Breast epithelium (tissue), 3 donors: ENCODE measurements around the gene CLHC1.

Experiments
- POLR2A ChIP-seq: fragments of 450-650 bp; IDR thresholded peaks from one replicate; pipeline ENCODE4 v1.6.1; 2016; ENCODE audit warnings: antibody characterized with exemption, mild to moderate bottlenecking, moderate library complexity
- POLR2AphosphoS5 ChIP-seq, 3 donors: sonication (generic); formaldehyde crosslinking; IDR thresholded peaks; one replicate each; pipeline ENCODE4 v1.6.1; 2017; ENCODE audit warnings: antibody characterized with exemption in 3 of 3
- TF ChIP-seq, protein P1 (sequence below), 3 donors: fragments of 450-650 bp; IDR thresholded peaks; one replicate each; pipeline ENCODE4 v1.5.1; 2016 to 2017; ENCODE audit warnings: antibody characterized with exemption in 3 of 3, mild to moderate bottlenecking in 3 of 3, moderate library complexity in 3 of 3

GRCh38 chr2:55233658-55233940 is 1.5 kb upstream of the CLHC1 start:
- TF ChIP-seq POLR2A (no peak), POLR2AphosphoS5 (IDR thresholded peaks at IDR 0.05) (no peak)
- TF ChIP-seq, protein P1, sequence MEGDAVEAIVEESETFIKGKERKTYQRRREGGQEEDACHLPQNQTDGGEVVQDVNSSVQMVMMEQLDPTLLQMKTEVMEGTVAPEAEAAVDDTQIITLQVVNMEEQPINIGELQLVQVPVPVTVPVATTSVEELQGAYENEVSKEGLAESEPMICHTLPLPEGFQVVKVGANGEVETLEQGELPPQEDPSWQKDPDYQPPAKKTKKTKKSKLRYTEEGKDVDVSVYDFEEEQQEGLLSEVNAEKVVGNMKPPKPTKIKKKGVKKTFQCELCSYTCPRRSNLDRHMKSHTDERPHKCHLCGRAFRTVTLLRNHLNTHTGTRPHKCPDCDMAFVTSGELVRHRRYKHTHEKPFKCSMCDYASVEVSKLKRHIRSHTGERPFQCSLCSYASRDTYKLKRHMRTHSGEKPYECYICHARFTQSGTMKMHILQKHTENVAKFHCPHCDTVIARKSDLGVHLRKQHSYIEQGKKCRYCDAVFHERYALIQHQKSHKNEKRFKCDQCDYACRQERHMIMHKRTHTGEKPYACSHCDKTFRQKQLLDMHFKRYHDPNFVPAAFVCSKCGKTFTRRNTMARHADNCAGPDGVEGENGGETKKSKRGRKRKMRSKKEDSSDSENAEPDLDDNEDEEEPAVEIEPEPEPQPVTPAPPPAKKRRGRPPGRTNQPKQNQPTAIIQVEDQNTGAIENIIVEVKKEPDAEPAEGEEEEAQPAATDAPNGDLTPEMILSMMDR (IDR thresholded peaks at IDR 0.05), result no peak
